GM21390 (cell line): Measurements from ENCODE around the gene PDZK1IP1.
A peak's percentile ranks its signal among the peaks of the same experiment; 100 is the strongest.
"Not testable (repeated sequence)": the region's sequence is repeated elsewhere in the genome, so short reads cannot be mapped to it uniquely, and the experiment has no call there.

Source experiments
- ATAC-seq: cut with Tn5 transposase; IDR thresholded peaks from one replicate; pipeline ENCODE4 v1.9.1; 2021; ENCODE audit not compliant: unreplicated experiment

PDZK1IP1 gene

DNA sequence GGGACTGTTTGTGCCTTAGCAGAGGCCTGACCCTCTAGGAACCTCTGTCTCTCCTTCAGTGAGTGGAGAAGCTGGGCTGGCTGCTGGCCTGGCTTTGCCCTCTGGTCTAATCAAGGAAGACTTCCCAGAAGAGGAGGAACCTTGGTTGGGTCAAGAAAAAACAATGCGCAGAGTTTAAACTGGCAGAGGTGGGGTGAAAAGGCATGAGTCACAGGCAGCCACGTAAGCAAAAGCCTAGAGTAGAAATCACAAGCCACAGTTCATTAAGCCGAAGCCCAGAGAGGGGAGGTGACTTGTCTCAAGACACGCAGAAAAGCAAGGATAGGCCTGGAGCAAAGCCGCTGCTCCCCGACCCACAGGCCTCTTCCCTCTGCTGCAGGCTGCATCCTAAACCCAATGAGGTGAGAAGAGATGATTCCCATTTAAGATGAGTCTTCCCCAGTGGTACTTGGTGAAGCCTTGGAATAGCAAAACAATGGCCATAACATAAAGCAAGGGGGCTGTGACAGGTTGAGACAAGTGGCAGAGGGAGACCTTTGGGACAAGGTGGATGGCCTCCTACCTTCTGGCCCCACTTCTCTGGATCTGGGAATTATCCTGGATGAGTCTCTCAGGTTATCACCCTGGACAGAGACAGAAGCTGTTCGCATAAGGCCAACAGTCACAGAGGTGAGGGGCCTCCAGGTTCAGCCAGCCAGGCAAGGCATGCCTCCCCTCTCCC, 7.7 kb downstream of the PDZK1IP1 start:
- no peak for ATAC-seq

- ATAC-seq: no peak
Observed at GRCh38 chr1:47181095-47181954, 8.5 kb downstream of the PDZK1IP1 start.

DNA sequence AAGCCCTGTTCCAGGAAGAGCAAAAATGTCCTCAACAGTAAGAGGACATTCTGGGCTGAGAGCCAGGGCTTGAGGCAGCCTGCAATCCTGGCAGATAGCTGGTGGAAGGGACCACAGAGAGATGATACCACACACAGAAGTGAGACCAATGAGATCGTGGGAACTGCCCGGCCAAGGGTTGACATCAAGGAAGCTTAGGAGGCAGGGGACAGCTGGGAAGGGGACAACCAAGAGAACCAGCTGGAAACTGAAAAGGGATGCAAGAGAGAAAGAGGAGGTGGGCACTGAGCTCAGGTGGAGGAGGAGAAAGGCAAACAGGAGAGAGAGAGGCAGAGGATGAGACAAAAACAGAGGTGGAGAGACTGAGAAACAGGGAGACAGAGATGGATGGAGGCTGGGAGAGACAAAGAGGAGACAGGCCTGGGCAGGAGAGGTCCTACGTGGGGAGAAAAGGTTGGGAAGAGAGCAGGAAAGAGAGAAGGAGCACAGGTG, 9.2 kb downstream of the PDZK1IP1 start:
- ATAC-seq: no peak

DNA sequence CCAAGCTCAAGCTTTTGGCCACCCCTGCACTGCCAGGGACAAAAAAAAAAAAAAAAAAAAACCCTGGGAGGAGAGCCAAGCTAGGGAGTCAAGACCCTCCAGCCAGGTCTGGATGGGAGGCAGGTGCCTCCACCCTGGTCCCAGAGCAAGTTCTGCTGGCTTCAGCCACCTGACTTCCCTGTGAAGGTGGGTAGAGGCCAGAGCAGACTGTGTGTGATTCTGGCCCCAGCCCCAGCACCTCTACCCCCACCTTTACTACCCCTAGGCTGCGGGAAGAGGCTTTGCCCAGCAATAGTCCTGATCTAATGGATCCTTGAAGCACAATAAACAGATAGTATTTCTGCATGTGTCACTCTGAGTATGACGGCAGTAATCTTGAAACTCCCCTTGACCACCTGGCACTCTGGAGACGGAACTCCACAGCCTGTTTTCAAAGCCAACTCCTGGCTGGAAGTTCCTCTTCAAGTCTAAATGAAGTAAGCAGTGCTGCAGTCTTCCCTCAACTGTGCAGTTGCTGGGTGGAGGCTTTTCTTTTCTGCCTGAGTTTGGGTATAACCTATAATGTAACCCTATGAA, 9.8 kb downstream of the PDZK1IP1 start:
- no peak for ATAC-seq

GRCh38 chr1:47179017-47179987, 10.5 kb downstream of the PDZK1IP1 start:
- peak; percentile 83 for ATAC-seq

DNA sequence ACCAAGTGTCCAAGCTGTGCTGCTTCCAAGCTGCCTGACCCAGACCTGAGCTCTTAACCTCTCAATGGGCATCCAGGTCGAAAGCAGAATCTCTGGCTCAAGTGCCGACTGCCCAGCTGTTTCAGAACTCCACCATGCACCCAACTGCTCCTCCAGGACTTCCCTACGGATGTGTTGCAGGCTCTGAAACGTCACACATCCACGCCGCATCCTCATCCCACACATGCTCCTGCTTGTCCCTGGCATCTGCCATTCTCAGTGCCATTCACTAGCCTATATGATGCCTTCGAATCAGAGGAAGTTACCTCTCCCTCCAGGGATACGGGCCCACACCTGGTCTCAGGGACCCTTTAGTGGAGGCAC, 11.2 kb downstream of the PDZK1IP1 start:
- ATAC-seq: no peak

DNA sequence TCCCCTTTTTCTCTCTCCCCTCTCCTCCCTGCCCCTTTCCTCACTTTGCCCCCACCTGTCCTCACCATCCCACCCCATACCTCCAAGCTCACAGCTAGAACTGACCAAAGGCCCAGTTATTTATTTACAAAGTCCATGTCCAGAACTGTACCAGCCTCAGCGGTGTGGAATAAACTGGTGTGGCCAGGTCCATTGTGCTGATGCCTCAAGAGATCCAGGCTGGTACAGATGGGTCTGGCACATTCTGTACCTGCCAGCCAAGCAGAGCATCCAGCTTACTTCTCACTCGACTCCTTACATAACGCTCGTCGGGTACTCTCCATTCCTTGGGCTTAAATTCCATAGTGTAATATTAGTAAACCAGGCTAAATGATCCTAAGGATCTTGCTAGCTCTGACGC, 11.8 kb downstream of the PDZK1IP1 start:
- no peak for ATAC-seq

DNA sequence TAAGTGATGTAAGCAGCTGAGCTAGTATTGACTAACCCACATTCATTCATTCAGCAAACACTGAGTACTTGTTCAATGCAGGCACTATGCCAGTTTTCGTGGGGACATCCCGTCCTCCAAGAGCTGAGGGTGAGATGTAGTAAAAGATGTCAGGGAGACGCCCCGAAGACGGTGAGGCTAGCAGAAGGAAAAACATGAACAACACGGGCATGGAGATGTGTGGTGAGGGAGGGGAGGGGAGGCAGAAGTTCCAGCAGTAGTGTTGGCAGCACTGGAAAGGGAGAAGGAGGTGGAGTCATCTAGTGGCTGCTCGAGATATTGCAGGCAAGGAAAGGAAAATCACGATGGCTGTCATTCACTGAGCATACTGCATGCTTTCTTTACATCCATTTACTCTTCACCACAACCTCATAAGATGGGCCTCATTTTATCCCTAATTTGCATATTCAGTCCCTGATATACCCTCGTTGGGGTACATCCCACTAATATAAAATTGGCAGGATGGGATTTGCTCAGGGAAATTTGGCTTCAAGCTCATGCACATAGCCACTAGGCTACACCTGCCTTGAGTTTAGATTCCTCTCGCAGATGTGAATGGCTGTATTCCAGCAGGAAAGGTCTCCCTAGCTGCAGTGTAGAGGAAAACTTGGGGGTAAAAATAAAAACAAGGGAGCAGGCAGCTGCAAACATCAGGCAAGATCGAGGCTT, 14.5 kb downstream of the PDZK1IP1 start:
- peak; percentile 35 for ATAC-seq

- no peak for ATAC-seq
Observed at GRCh38 chr1:47174656-47175020, 15.2 kb downstream of the PDZK1IP1 start.

- ATAC-seq: no peak
Observed at GRCh38 chr1:47172782-47173181, 17.1 kb downstream of the PDZK1IP1 start.

DNA sequence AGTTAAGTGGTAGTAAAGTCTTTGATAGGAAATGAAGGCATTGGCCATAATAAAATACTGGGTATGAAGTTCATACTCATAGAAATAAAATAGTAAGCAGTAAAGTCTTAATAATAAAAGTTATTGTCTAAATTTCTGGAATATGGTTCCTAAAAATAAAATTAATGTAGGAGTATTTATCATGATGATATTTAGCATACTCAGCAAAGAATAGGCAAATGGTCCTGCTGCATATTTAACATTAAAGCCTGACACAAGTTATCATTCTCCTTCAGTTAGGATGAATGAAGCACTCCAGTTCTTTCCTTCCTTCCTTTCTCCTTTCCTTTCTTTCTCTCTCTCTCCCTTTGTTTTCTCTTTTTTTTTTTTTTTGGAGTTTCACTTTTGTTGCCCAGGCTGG, 25.3 kb downstream of the PDZK1IP1 start:
- ATAC-seq: no peak

DNA sequence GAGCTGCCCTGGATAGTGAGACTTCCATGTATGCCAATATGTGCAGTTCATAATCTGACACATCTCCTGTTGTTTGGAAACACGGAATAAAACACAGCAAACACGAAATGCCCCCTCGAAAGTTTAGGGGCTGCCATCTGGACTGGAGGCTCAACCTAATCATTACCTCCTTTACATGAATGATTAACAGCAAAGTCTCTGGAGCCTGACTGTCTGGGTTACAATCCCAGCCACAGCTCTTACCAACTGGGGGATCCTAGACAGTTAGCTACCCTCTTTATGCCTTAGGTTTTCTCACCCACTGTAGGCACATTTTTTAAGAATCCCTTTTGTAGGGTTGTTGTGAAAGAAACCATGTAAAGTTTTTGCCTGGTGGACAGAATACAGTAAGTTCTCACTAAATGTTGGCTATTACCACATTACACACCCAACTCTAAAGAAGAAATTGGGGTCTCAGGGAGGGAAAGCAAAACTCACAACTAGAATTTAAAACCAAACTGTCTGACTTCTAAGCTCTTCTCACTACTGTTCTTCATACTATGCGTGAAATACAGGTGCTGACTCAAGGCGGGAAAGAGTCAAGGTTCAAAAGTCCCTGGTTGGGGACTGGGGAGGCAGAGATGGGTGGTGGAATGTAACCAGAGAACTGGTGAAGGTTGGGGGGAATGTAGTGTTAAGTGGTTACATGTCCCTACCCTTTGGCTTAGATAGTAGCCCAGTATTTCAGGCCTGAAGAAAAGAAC, 28.4 kb downstream of the PDZK1IP1 start:
- ATAC-seq: no peak

- ATAC-seq: no peak
Observed at GRCh38 chr1:47160716-47161115, 29.1 kb downstream of the PDZK1IP1 start.

DNA sequence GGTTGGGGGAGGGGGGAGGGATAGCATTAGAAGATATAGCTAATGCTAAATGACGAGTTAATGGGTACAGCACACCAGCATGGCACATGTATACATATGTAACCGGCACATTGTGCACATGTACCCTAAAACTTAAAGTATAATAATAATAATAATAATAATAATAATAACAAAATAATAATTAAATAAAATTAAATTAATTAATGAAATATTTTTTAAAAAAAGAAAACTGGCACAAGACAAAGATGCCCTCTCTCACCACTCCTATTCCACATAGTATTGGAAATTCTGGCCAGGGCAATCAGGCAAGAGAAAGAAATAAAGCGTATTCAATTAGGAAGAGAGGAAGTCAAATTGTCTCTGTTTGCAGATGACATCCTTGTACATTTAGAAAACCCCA, 31.9 kb downstream of the PDZK1IP1 start:
- ATAC-seq: not testable (repeated sequence)

- not testable (repeated sequence) for ATAC-seq
Observed at GRCh38 chr1:47156457-47156856, 33.4 kb downstream of the PDZK1IP1 start.

DNA sequence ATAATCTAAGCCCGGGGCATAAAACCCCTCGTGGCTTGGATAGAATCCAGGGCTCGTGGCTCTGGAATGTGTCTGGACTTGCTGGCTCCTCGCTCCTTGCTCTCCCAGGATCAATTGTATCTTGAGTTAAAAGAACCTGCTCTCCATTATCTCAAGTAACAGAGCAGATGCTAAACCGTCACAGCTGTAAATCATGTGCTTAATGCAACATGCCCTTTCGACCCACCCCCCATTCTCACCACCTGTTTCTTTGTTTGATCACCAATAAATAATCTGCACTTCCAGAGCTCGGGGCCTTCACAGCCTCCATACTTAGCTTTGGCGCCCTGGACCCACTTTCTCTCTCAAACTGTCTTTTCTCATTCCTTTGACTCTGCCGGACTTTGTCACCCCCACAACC, 40.7 kb downstream of the PDZK1IP1 start:
- ATAC-seq: not testable (repeated sequence)

DNA sequence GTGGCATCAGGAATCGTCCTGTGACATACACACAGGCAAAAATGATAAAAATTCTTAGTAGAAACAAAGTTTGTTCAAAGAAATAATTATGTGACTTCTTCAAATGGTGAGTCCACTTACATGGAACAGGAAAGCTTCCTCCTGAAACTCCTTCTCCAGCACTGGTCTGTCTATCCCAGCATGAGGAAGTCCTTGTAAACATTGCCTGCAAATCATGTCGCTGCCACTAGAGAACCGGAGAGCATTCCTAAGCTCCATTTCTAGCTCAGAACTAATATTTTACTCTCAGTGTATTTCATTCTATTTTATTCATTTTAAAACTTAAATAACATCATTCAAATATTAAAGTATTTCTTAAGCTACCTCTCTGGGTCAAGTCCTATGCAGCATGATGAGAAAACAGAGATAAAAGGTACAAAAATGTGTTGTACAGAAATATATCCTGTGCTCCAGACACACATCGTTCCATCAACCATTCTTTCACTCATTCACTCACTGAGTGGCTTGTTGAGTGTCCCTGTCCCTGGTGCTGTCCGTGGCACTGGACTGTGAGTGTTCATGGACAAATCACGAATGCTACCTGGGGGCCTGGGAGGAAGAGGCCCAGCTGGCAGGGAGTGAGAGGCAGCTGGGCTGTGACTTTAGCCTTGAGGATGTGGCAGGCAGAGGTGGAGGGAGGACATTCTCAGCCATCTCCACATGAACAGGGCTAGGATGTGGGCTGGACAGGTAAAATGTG, 42.6 kb downstream of the PDZK1IP1 start:
- no peak for ATAC-seq

- ATAC-seq: not testable (repeated sequence)
Observed at GRCh38 chr1:47146495-47146894, 43.3 kb downstream of the PDZK1IP1 start.

- ATAC-seq: not testable (repeated sequence)
Observed at GRCh38 chr1:47143654-47144053, 46.2 kb downstream of the PDZK1IP1 start.
